GM12878 (cell line): Measurements from ENCODE around the gene TOMT. TPM values are rescaled to one million over a fixed set of nuclear protein-coding genes. Genes with fewer than 3 reads are reported as not detected.

Source experiments
- E2F8 ChIP-seq: fragments of 450-650 bp; IDR thresholded peaks from 2 replicates; pipeline ENCODE4 v1.6.1; 2018; ENCODE audit warnings: mild to moderate bottlenecking, low read depth, moderate library complexity; ENCODE audit not compliant: partially characterized antibody
- HSF1 ChIP-seq: fragments of 150-350 bp; IDR thresholded peaks from 2 replicates; pipeline ENCODE4 v1.6.1; 2014; ENCODE audit warnings: mild to moderate bottlenecking, low read depth, low read length
- IKZF2 ChIP-seq, 2 experiments: fragments of 450-650 bp; IDR thresholded peaks; 2 replicates each; pipeline ENCODE4 v1.6.1; 2017; ENCODE audit warnings: mild to moderate bottlenecking in 2 of 2, moderate library complexity in 2 of 2
- RAD21 ChIP-seq: IDR thresholded peaks from 2 replicates; pipeline ENCODE4 v1.6.1; 2011; ENCODE audit warnings: mild to moderate bottlenecking, low read depth, low read length, moderate library complexity; ENCODE audit not compliant: insufficient read depth
- REST ChIP-seq: IDR thresholded peaks from 2 replicates; pipeline ENCODE4 v1.6.1; 2012; ENCODE audit warnings: mild to moderate bottlenecking, low read depth, low read length
- SMC3 ChIP-seq: IDR thresholded peaks from 2 replicates; pipeline ENCODE4 v1.6.1; 2011; ENCODE audit warnings: low read length, improper control_type of control experiment, borderline replicate concordance
- ZNF217 ChIP-seq: fragments of 450-650 bp; IDR thresholded peaks from 2 replicates; pipeline ENCODE4 v1.6.1; 2017; ENCODE audit warnings: antibody characterized with exemption, mild to moderate bottlenecking
- ZNF384 ChIP-seq: IDR thresholded peaks from 2 replicates; pipeline ENCODE4 v1.6.1; 2012; ENCODE audit warnings: low read depth, mild to moderate bottlenecking, low read length, improper control_type of control experiment, borderline replicate concordance
- ZNF592 ChIP-seq: fragments of 450-650 bp; IDR thresholded peaks from 2 replicates; pipeline ENCODE4 v1.6.1; 2017; ENCODE audit warnings: mild to moderate bottlenecking, moderate library complexity
- polyA plus RNA-seq, 11 experiments: library from polyadenylated mRNA; depleted of rRNA in 4 of 11; unstranded in 6 of 11; stranded (reverse) in 5 of 11; fragments of >200 nt; fragmentation: Nextera tagmentation in 4 of 11; fragmentation: Illumina TruSeq in 1 of 11; extraction: Ambion mirVana in 4 of 11; extraction: Trizol in 1 of 11; gene quantifications; 1 replicate in 1 of 11; 2 replicates in 10 of 11; pipeline versions ENCODE4 v1.2.1 to v1.2.3, GENCODE V29; 2011 to 2016; ENCODE audit warnings: inconsistent platforms in 2 of 11, missing spikeins in 2 of 11, low read depth in 1 of 11
- total RNA-seq, 4 experiments: library from RNA; depleted of rRNA in 3 of 4; stranded (reverse); fragments of >200 nt in 3 of 4; fragmentation: Illumina TruSeq in 1 of 4; extraction: Trizol in 1 of 4; gene quantifications; 2 replicates each; pipeline versions ENCODE4 v1.2.1 to v1.2.3, GENCODE V29; 2013 to 2021
- TF ChIP-seq, protein P1 (sequence below): IDR thresholded peaks from 2 replicates; pipeline ENCODE4 v1.6.1; 2011; ENCODE audit warnings: mild to moderate bottlenecking, low read depth, low read length, moderate library complexity; ENCODE audit not compliant: insufficient replicate concordance

The TOMT gene
- total and polyA plus RNA-seq, 10 of the 15 experiments (the other 5 are each of a cell fraction or from before 2014, with no cell fraction given): not detected

DNA sequence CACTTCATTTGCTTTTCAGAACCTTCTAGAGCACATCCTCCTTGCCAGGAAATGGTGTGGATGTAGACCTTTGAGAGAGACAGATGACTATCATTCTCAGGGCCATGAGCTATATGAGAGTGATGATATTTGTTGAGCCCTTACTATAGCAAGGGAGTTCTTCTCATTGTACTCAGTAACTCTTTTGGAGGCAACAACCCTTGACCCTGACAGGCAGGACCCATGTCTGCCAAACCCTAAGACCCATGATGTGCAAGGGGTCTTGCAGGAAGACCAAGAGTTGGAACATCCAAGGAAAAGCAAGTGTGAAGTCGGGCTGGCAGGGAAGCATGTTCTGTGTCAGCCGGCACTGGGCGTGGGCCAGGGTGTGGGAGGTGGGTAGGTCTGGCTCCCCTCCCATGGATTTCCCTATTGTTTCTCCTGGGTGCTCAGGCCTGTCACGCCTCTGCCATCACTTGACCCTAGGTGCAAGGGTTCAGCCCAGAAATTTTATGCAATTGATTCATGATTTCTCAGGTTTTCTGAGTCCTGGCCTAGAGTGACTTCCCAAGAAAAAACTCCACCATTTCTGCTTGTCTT lies 31.0 kb downstream of the TOMT start (continued):
- TF ChIP-seq IKZF2 (IDR thresholded peaks at IDR 0.05) (no peak), HSF1 (no peak), REST (no peak), RAD21 (no peak), E2F8 (no peak), ZNF384 (no peak), ZNF217 (no peak), ZNF592 (no peak), SMC3 (no peak)
- TF ChIP-seq, protein P1, sequence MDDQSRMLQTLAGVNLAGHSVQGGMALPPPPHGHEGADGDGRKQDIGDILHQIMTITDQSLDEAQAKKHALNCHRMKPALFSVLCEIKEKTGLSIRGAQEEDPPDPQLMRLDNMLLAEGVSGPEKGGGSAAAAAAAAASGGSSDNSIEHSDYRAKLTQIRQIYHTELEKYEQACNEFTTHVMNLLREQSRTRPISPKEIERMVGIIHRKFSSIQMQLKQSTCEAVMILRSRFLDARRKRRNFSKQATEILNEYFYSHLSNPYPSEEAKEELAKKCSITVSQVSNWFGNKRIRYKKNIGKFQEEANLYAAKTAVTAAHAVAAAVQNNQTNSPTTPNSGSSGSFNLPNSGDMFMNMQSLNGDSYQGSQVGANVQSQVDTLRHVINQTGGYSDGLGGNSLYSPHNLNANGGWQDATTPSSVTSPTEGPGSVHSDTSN: no peak
